Vagina (tissue), 2 donors: ENCODE results near the gene AOC3. TPM values are rescaled to one million over a fixed set of nuclear protein-coding genes. Genes with fewer than 3 reads are reported as not detected.

ENCODE experiments used
- DNase-seq, 2 donors: peaks; one replicate each; pipeline ENCODE4 v3.0.0-alpha.2; 2017; ENCODE audit errors: extremely low spot score in 2 of 2
- H3K27ac ChIP-seq: fragments of 200-600 bp; sonication (generic); one replicate; pipeline ENCODE4 v1.5.1; 2019
- H3K27me3 ChIP-seq: fragments of 200-600 bp; sonication (generic); one replicate; pipeline ENCODE4 v1.5.1; 2019
- H3K36me3 ChIP-seq, 2 donors: fragments of 200-600 bp; sonication (generic); one replicate each; pipeline ENCODE4 v1.5.1; 2017 to 2019
- H3K4me1 ChIP-seq: fragments of 200-600 bp; sonication (generic); one replicate; pipeline ENCODE4 v1.5.1; 2019
- H3K4me3 ChIP-seq, 2 donors: fragments of 200-600 bp; sonication (generic); 1 replicate in 1 of 2; 2 replicates in 1 of 2; pipeline ENCODE4 v1.5.1; 2016 to 2019
- H3K9me3 ChIP-seq: fragments of 200-600 bp; sonication (generic); one replicate; pipeline ENCODE4 v1.5.1; 2019
- CTCF ChIP-seq, 3 experiments: fragments of 450-650 bp in 2 of 3; fragments of 200-600 bp in 1 of 3; sonication (generic) in 1 of 3; IDR thresholded peaks; one replicate each; pipeline ENCODE4 v1.5.1; 2017 to 2019; ENCODE audit warnings: antibody characterized with exemption in 3 of 3, mild to moderate bottlenecking in 2 of 3, moderate library complexity in 2 of 3
- POLR2A ChIP-seq, 2 donors: fragments of 450-650 bp; IDR thresholded peaks; one replicate each; pipeline ENCODE4 v1.6.1; 2017; ENCODE audit warnings: antibody characterized with exemption in 2 of 2, mild to moderate bottlenecking in 2 of 2, moderate library complexity in 2 of 2
- POLR2AphosphoS5 ChIP-seq, 2 donors: sonication (generic); formaldehyde crosslinking; IDR thresholded peaks; one replicate each; pipeline ENCODE4 v1.9.0; 2017; ENCODE audit warnings: antibody characterized with exemption in 2 of 2, mild to moderate bottlenecking in 2 of 2, low read depth in 1 of 2; ENCODE audit not compliant: insufficient read depth in 1 of 2
- intact Hi-C: fragments of 100-400 bp; cut with DNase I; formaldehyde crosslinking; loops from one replicate; pipeline ENCODE4 v1.15.1; 2023
- total RNA-seq: library from RNA; depleted of rRNA; stranded (reverse); fragments of >200 nt; gene quantifications from one replicate; pipeline ENCODE4 v1.2.3, GENCODE V29; 2016

Gene AOC3
- total RNA-seq, 1 donor from 2014 or later = 31.7 TPM

GRCh38 chr17:42832934-42833766, 17.8 kb upstream of the AOC3 start, which contains the start of gene PSME3:
TSS of gene PSME3 (plus strand) at chr17:42833397. CDS start at chr17:42833632, 235 bp downstream.
- Histone ChIP-seq H3K27me3 (no peaks in the 10 kb centered on the region), H3K9me3 (no peaks in the 10 kb centered on the region), H3K27ac (peak within 1 kb of the TSS; percentile 88), H3K36me3 (peaks cover 0 to 26% of the 10 kb centered on the region in 2 donors), H3K4me1 (peaks cover 21% of the 10 kb centered on the region), H3K4me3 (peak within 1 kb of the TSS; percentile 90 to 98)
- intact Hi-C loops = no loop called here
- TF ChIP-seq POLR2A (IDR thresholded peaks at IDR 0.05) = peak in 1 of 2 donors; percentile 78
- TF ChIP-seq POLR2AphosphoS5 (IDR thresholded peaks at IDR 0.05; ENCODE audit: insufficient read depth in 1 of 2, low read depth in 1 of 2) = peak; percentile 97 to 99
- no peak for TF ChIP-seq CTCF (IDR thresholded peaks at IDR 0.05)
- DNase-seq = no peak

- DNase-seq = no peak
- intact Hi-C loops = no loop called here
- TF ChIP-seq POLR2A (IDR thresholded peaks at IDR 0.05) (no peak), POLR2AphosphoS5 (IDR thresholded peaks at IDR 0.05; ENCODE audit: insufficient read depth in 1 of 2, low read depth in 1 of 2) (no peak), CTCF (IDR thresholded peaks at IDR 0.05) (no peak)
- Histone ChIP-seq H3K36me3 (peaks cover 0 to 33% of the 10 kb centered on the region in 2 donors), H3K4me1 (peaks cover 21% of the 10 kb centered on the region), H3K27me3 (no peaks in the 10 kb centered on the region), H3K9me3 (no peaks in the 10 kb centered on the region), H3K27ac (peak overlapping the region; percentile 88), H3K4me3 (peak overlapping the region; percentile 90 to 98)
Measured at GRCh38 chr17:42833767-42834422, 17.1 kb upstream of the AOC3 start.

GRCh38 chr17:42835732-42836131, 15.3 kb upstream of the AOC3 start:
- peaks cover 0 to 52% of the 10 kb centered on the region in 2 donors for H3K36me3 ChIP-seq

GRCh38 chr17:42841975-42842685, 8.9 kb upstream of the AOC3 start:
- intact Hi-C loops = no loop called here
- Histone ChIP-seq H3K4me3 (no peak overlapping the region), H3K4me1 (peaks cover 7% of the 10 kb centered on the region), H3K27me3 (no peaks in the 10 kb centered on the region), H3K9me3 (no peaks in the 10 kb centered on the region), H3K36me3 (peaks cover 0 to 71% of the 10 kb centered on the region in 2 donors), H3K27ac (no peak overlapping the region)
- DNase-seq = no peak
- TF ChIP-seq POLR2A (IDR thresholded peaks at IDR 0.05) (no peak), CTCF (IDR thresholded peaks at IDR 0.05) (no peak), POLR2AphosphoS5 (IDR thresholded peaks at IDR 0.05; ENCODE audit: insufficient read depth in 1 of 2, low read depth in 1 of 2) (no peak)

More at GRCh38 chr17:42835732-42836131, 15.3 kb upstream of the AOC3 start:
- Histone ChIP-seq H3K27ac (no peak overlapping the region), H3K27me3 (no peaks in the 10 kb centered on the region), H3K4me3 (no peak overlapping the region), H3K4me1 (peaks cover 21% of the 10 kb centered on the region), H3K9me3 (no peaks in the 10 kb centered on the region)
- DNase-seq = no peak
- intact Hi-C loops = no loop called here
- TF ChIP-seq POLR2A (IDR thresholded peaks at IDR 0.05) = no peak
- no peak for TF ChIP-seq POLR2AphosphoS5 (IDR thresholded peaks at IDR 0.05; ENCODE audit: insufficient read depth in 1 of 2, low read depth in 1 of 2)
- TF ChIP-seq CTCF (IDR thresholded peaks at IDR 0.05) = no peak
